Osteocyte (in vitro differentiated cells): ENCODE measurements around the gene HUWE1. TPM values are rescaled to one million over a fixed set of nuclear protein-coding genes. Genes with fewer than 3 reads are reported as not detected.

Experiments
- DNase-seq: peaks from one replicate; pipeline ENCODE4 v3.0.0; 2021; ENCODE audit warnings: mixed read lengths; ENCODE audit not compliant: unreplicated experiment; ENCODE audit errors: extremely low spot score
- H3K27ac Mint-ChIP-seq: one replicate; pipeline ENCODE4 v1.8.0; 2021; ENCODE audit warnings: mild to moderate bottlenecking, mixed read lengths; ENCODE audit not compliant: unreplicated experiment
- H3K27me3 Mint-ChIP-seq: one replicate; pipeline ENCODE4 v1.8.0; 2021; ENCODE audit warnings: mixed read lengths; ENCODE audit not compliant: unreplicated experiment
- H3K36me3 Mint-ChIP-seq: one replicate; pipeline ENCODE4 v1.8.0; 2021; ENCODE audit warnings: mixed read lengths; ENCODE audit not compliant: unreplicated experiment
- H3K4me1 Mint-ChIP-seq: one replicate; pipeline ENCODE4 v1.8.0; 2021; ENCODE audit warnings: mixed read lengths; ENCODE audit not compliant: unreplicated experiment
- H3K4me3 Mint-ChIP-seq: one replicate; pipeline ENCODE4 v1.8.0; 2021; ENCODE audit warnings: mild to moderate bottlenecking, moderate library complexity, mixed read lengths; ENCODE audit not compliant: unreplicated experiment
- H3K9me3 Mint-ChIP-seq: one replicate; pipeline ENCODE4 v1.8.0; 2021; ENCODE audit warnings: mixed read lengths; ENCODE audit not compliant: unreplicated experiment
- total RNA-seq: library from RNA; stranded (reverse); gene quantifications from 2 replicates; pipeline ENCODE4 v1.2.1, GENCODE V29; 2021
- TF ChIP-seq, protein P1 (sequence below): fragments of 200-600 bp; sonication (generic); IDR thresholded peaks from 2 replicates; pipeline ENCODE4 v1.5.0; 2021; ENCODE audit warnings: antibody characterized with exemption, mild to moderate bottlenecking, moderate library complexity

Gene HUWE1
- total RNA-seq, 1 donor from 2014 or later, result 177 TPM

DNA sequence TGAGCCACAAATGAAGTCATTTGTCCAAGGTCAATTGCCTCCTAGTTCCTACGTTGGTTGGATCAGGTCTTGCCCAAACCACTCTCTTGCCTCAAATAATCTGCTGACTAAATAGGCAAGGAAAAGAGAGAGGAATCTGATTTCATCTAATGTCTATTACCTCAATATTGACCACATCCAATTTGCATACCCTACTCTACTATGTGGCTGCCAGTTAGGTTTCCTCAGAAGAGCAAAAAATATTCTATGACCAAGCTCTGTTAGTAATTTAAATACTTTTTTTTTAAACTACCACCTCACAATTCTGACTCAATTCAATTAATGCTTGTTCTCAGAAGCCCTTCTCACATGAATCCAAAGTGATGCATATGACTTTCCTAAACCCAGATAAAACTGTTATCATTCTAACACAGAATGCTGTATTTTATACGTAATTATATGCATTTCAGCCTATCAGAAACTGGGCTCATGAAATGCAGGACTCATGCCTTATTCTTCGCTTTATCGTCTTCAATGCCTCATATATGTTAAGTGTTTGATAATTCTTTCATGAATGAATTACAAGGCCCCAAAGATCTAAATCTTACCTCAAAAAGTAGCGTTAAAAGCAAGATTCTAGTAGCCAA, 98.6 kb downstream of the HUWE1 start:
- Mint-ChIP-seq H3K9me3 (no peaks in the 10 kb centered on the region), H3K4me3 (no peak overlapping the region), H3K27ac (no peak overlapping the region), H3K4me1 (no peaks in the 10 kb centered on the region), H3K27me3 (no peaks in the 10 kb centered on the region), H3K36me3 (peaks cover 37% of the 10 kb centered on the region)
- TF ChIP-seq, protein P1, sequence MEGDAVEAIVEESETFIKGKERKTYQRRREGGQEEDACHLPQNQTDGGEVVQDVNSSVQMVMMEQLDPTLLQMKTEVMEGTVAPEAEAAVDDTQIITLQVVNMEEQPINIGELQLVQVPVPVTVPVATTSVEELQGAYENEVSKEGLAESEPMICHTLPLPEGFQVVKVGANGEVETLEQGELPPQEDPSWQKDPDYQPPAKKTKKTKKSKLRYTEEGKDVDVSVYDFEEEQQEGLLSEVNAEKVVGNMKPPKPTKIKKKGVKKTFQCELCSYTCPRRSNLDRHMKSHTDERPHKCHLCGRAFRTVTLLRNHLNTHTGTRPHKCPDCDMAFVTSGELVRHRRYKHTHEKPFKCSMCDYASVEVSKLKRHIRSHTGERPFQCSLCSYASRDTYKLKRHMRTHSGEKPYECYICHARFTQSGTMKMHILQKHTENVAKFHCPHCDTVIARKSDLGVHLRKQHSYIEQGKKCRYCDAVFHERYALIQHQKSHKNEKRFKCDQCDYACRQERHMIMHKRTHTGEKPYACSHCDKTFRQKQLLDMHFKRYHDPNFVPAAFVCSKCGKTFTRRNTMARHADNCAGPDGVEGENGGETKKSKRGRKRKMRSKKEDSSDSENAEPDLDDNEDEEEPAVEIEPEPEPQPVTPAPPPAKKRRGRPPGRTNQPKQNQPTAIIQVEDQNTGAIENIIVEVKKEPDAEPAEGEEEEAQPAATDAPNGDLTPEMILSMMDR, result no peak
- no peak for DNase-seq

DNA sequence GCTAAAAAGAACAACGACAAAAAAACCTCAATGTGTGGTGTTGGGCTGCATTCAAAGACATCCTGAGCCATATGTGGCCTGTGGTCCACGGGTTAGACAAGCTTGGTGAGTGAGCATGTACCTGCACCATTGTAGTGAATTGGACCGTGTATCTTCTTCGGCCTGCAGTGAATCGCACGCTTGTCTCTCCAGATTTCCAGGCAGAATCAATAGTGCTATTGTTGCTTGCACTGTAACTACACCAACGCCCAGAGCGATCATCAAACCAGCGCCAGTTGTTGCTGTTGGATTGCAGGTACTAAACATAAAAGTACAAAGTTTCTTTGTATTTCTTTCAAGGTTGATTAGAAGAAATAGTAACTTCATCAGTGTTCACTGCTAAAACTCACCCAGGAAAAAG, 101.6 kb downstream of the HUWE1 start:
- Mint-ChIP-seq H3K27me3 (no peaks in the 10 kb centered on the region), H3K27ac (no peak overlapping the region), H3K4me1 (no peaks in the 10 kb centered on the region), H3K9me3 (no peaks in the 10 kb centered on the region), H3K36me3 (peaks cover 30% of the 10 kb centered on the region), H3K4me3 (no peak overlapping the region)
- no peak for DNase-seq
- TF ChIP-seq, protein P1, result no peak

DNA sequence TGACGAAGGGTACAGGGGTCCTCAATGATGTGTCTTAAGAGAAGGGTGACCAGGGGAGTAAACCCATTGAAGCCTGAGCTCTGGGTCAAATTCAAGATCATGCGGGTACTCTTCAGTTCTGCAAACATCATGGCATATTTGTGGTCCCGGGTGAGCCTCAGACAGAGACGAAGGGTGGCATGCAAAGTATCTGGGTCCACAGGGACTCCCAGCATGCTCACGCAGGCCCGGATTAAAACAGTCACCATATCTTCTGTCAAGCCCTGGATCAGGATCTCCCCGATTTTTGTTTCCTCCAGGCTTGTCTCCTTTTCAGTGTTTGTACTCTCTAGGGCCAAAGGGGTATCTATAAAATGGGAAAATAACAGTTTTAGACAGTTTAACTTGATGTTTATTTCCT, 102.9 kb downstream of the HUWE1 start:
- TF ChIP-seq, protein P1, result no peak
- H3K4me1 Mint-ChIP-seq, result no peaks in the 10 kb centered on the region
- H3K9me3 Mint-ChIP-seq, result no peaks in the 10 kb centered on the region
- H3K27me3 Mint-ChIP-seq, result no peaks in the 10 kb centered on the region
- peaks cover 23% of the 10 kb centered on the region for H3K36me3 Mint-ChIP-seq
- no peak overlapping the region for H3K27ac Mint-ChIP-seq
- DNase-seq, result no peak
- no peak overlapping the region for H3K4me3 Mint-ChIP-seq

DNA sequence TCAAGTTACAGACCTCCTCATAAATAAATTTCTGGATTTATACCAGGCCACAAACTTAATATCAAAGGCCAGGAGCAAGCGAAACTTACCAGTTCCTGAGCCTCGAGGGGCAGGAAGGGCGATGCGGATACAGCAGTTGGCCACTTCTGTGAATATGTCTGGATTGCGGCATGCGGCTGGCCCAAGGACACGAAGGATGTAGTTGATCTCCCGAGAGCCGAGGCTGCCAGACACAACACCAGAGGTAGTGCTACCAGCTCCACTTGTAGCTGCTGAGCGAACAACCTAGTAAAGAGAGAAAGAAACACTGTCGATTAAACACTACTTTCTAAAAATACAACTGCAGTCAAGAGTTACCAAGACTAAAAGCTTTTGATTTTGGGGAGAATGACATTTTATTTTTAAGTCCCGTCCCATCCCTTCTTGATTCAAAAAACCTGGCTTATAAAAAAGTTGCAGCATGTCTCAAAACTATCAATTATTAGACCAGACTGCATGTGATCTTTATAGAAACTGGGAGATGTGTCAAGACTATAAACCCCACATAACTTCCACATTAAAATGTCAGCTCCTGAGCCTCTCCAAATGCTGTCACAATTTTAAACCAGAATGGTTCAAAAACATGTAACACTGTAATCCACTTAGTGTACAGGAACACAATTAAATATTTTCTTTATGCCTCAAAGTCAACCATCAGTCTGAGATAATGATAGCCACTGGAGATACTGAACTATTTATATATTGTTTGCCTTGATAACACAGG, 105.6 kb downstream of the HUWE1 start:
- Mint-ChIP-seq H3K36me3 (peaks cover 22% of the 10 kb centered on the region), H3K9me3 (peaks cover 7% of the 10 kb centered on the region)
- TF ChIP-seq, protein P1, result no peak

DNA sequence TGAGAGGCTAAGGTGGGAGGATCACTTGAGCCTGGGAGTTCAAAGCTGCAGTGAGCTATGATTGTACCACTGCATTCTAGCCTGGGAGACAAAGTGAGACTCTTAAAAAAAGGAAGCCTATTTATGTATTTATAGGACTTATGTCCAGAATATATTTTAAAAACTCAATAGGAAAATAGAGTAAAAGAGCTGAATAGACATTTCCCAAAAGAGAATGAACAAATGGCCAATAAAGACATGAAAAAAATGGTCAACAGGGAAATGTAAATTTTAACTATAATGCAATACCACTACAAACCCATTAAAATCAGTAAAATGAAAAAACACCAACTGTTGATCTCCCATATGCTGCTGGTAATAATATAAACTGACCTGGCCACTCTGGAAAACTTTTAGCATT, 115.0 kb downstream of the HUWE1 start:
- Mint-ChIP-seq H3K9me3 (peaks cover 2% of the 10 kb centered on the region), H3K27ac (no peak overlapping the region), H3K36me3 (peaks cover 23% of the 10 kb centered on the region), H3K27me3 (no peaks in the 10 kb centered on the region), H3K4me1 (no peaks in the 10 kb centered on the region), H3K4me3 (no peak overlapping the region)
- TF ChIP-seq, protein P1, result no peak
- DNase-seq, result no peak

More for the DNA sequence above, 105.6 kb downstream of the HUWE1 start:
- H3K4me1 Mint-ChIP-seq, result no peaks in the 10 kb centered on the region
- DNase-seq, result no peak
- H3K27ac Mint-ChIP-seq, result no peak overlapping the region
- no peak overlapping the region for H3K4me3 Mint-ChIP-seq
- H3K27me3 Mint-ChIP-seq, result no peaks in the 10 kb centered on the region
